GM19328 (cell line): Measurements from ENCODE around the gene ZPBP2.
"Not testable (repeated sequence)": the region's sequence is repeated elsewhere in the genome, so short reads cannot be mapped to it uniquely, and the experiment has no call there.

Source experiments
- ATAC-seq: cut with Tn5 transposase; IDR thresholded peaks from one replicate; pipeline ENCODE4 v1.9.1; 2021; ENCODE audit warnings: mild to moderate bottlenecking, moderate library complexity; ENCODE audit not compliant: unreplicated experiment

The ZPBP2 gene, protein sequence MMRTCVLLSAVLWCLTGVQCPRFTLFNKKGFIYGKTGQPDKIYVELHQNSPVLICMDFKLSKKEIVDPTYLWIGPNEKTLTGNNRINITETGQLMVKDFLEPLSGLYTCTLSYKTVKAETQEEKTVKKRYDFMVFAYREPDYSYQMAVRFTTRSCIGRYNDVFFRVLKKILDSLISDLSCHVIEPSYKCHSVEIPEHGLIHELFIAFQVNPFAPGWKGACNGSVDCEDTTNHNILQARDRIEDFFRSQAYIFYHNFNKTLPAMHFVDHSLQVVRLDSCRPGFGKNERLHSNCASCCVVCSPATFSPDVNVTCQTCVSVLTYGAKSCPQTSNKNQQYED

GRCh38 chr17:39867880-39868553 lies at the start of gene ZPBP2:
Gene ZPBP2 (plus strand): TSS chr17:39868202. CDS start chr17:39868355, 153 bp downstream.
- no peak for ATAC-seq

DNA sequence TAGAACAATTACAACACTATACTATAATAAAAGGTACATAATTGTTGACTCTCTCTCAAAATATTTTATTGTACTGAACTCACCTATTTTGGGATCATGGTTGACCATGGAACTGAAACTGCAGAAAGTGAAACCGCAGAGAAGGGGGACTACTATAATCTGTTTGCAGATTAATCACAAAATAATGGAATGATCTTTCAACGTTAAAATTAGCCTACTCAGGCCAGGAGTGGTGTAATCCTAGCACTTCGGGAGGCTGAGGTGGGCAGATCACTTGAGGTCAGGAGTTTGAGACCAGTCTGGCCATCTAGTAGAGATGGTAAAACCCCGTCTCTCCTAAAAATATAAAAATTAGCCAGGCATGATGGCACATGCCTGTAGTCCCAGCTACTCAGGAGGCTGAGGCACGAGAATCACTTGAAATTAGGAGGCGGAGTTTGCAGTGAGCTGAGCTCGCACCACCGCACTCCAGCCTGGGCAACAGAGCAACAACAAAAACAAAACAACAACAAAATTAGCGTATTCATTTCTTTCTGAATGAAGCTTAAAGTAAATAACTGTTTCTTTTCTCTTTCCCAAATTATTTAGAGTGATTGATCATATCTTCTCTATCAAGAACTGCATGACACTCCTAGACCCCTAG lies 49.5 kb upstream of the ZPBP2 start:
- no peak for ATAC-seq

GRCh38 chr17:39820541-39820940 lies 47.5 kb upstream of the ZPBP2 start:
- ATAC-seq = no peak

DNA sequence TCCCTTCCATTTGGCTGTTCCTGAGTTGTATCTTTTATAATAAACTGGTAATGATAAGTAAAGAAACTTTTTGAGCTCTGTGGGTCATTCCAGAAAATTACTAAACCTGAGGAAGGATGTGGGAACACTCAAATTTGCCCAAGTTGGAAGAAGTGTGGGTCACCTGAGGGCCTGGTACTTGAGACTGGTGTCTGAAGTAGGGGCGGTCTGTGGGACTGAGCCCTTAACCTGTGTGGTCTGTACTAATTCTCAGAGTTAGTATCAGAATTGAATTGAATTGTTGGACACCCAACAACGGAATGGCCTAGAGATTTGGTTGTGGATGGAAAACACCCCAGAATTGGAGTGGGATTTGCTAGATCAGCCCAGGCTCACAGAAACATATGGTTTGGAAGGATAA lies 47.0 kb upstream of the ZPBP2 start:
- ATAC-seq = no peak

GRCh38 chr17:39822051-39822451 lies 46.0 kb upstream of the ZPBP2 start:
- no peak for ATAC-seq

DNA sequence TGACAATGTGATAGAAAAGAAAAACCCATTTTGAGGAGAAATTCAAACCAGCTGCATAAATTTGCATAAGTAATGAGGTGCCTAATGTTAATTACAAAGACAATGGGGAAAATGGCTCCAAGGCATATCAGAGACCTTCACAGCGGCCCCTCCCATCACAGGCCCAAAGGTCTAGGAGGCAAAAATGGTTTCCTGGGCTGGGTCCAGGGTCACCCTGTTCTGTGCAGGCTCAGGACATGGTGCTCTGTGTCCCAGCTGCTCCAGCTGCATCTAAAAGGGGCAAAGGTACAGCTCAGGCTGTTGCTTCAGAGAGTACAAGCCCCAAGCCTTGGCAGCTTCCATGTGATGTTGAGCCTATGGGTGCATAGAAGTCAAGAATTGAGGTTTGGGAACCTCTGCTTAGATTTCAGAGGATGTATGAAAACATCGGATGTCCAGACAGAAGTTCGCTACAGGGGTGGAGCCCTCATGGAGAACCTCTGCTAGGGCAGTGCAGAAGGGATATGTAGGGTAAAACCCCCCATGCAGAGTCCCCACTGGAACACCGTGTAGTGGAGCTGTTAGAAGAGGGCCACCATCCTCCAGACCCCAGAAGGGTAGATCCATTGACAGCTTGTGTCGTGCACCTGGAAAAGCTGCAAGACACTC lies 44.5 kb upstream of the ZPBP2 start:
- no peak for ATAC-seq

- ATAC-seq = no peak
Measured at GRCh38 chr17:39826334-39826733, 41.7 kb upstream of the ZPBP2 start.

DNA sequence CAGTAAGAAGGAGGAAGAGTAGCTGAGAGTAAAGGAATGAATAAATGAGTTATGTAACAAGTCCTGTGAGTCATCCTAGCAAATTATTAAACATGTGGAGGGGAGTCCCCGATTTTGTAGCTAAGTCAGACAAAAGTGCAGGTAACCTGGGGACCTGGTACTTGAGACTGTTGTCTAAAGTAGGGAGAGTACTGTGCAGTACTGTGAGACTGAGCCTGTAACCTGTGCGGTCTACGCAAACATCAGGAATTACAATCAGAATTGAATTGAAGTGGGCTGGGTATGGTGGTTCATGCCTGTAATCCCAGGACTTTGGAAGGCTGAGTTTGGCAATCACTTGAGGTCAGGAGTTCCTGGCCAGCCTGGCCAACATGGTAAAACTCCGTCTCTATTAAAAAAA lies 39.6 kb upstream of the ZPBP2 start:
- no peak for ATAC-seq

GRCh38 chr17:39831588-39831987 lies 36.4 kb upstream of the ZPBP2 start:
- ATAC-seq = no peak

- ATAC-seq = no peak
Measured at GRCh38 chr17:39834017-39834416, 34.0 kb upstream of the ZPBP2 start.

DNA sequence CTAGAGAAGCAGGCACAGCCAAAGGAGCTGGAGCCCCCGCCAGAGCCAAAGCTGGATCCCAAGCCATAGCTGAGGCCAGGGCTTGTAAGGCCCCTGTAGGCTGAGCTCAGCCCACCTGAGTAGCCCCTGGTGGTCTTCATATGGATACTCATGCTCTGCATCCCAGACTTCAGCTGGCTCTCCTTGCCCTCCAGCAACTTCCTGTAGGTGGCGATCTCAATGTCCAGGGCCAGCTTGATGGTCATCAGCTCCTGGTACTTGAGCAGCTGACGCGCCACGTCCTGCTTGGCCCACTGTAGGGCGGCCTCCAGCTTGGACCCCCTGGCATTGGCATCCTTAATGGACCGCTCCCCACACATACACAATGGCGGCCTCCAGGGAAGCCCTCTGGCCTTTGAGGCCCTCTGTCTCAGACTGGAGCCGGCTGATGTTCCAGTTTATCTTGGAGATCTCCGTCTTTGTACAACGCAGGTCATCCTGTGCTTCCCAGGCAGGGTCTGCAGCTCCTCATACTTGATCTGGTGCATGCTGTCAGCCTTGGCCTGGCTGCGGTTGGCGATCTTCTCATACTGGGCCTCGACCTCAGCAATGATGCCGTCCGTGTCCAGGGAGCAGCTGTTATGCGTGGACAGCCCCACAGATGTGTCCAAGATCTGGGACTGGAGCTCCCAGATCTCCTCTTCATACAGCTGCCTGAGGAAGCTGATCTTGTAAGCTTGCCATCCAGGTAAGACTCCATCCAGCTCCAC lies 32.8 kb upstream of the ZPBP2 start:
- no peak for ATAC-seq

DNA sequence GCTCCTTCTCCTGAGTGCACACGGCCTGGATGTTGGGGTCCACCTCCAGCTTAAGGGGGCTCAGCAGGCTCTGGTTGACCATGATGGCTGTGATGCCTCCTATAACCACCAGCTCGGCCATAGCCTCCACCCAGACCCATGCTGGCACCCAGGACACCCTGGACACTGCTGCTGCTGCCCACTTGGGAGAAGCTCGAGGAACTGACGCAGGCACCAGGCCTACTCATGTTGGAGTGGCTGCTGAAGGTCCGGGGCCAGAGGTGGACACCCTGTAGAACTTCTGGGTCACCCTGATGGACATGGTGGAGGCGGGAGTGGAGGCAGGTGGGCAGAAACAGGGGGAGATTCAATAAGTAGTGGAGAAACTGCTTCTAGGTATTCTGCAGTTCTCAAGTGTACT lies 31.9 kb upstream of the ZPBP2 start:
- ATAC-seq = no peak

GRCh38 chr17:39838057-39838456 lies 29.9 kb upstream of the ZPBP2 start:
- no peak for ATAC-seq

DNA sequence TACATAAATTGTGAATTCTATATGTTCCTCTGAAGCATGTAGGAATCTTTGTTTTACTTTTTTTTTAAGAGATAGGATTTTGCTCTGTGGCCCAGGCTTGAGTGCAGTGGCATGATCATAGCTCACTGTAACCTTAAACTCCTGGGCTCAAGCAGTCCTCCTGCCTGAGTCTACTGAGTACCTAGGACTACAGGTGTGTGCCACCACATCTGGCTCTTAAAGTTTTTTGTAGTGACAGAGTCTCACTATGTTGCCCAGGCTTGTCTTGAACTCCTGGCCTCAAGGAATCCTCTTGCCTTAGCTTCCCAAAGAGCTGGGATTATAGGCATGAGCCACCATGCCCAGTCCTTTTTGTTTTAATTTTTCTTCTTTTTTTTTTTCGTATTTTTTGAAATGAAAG lies 29.2 kb upstream of the ZPBP2 start:
- ATAC-seq = no peak

- ATAC-seq = no peak
Measured at GRCh38 chr17:39841134-39841683, 26.8 kb upstream of the ZPBP2 start.

- ATAC-seq = no peak
Measured at GRCh38 chr17:39845052-39845846, 22.8 kb upstream of the ZPBP2 start.

DNA sequence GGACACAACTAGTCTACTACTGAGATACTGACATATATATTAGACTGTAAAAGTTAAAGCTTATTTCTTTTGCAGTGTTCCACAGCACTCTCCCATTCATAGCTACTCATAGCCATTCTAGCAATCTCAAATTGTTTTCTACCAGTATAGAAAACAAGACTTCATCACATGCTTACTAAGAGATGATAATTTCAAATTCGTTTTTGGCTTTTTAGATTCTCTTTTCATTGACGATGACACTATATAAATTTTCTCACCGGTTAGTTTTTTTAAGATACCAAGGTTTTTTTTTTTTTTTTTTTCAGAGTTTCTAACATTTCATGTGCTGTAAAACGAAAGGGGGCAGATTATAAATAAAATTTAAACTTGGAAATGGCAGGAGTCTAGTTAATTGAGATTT lies 21.8 kb upstream of the ZPBP2 start:
- no peak for ATAC-seq

DNA sequence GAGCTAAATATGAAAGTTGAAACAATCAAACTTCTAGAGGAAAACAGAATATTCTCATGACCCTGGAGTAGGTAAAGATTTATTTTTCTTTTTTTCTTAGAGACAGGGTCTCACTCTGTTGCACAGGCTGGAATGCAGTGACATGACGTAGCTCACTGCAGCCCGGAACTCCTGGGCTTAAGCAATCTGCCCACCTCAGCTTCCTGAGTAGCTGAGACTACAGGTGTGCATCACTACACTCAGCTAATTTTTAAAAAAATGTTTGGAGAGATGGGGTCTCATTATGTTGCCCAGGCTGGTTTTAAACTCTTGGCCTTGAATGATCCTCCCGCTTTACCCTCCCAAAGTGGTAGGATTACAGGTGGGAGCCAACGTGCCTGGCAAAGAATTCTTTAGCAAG lies 19.4 kb upstream of the ZPBP2 start:
- ATAC-seq = no peak

DNA sequence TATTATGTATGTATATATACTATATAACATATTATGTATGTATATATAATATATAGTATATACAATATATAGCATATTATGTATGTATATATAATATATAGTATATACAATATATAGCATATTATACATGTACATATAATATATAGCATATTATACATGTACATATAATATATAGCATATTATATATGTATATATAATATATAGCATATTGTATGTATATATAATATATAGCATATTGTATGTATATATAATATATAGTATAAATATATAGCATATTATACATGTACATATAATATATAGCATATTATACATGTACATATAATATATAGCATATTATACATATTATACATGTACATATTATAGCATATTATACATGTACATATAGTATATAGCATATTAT lies 17.8 kb upstream of the ZPBP2 start:
- not testable (repeated sequence) for ATAC-seq

DNA sequence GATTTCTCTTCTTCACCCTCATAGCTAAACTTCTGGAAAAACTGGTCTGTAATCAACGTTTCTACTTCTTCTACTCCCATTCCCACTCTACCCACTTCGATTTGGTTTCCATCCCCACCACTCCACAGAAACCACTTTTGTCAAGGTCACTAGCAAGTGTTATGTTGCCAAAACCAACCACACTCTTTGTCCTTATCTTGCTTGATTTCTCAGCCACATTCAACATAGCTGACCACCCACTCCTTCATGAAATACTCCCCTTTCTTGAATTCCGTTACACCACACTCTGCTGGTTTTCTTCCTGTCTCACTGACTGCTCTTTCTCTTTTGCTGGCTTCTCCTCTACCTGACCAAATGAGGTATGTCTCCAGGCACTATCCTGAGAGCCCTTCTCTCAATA lies 15.8 kb upstream of the ZPBP2 start:
- no peak for ATAC-seq
